ENCODE data around the gene SMG7.
A peak's percentile ranks its signal among the peaks of the same experiment; 100 is the strongest.

The SMG7 gene

GRCh38 chr1:183471743-183472487 is 384 bp upstream of the SMG7 start (continued):
- peak; percentile 100 for TF ChIP-seq ZSCAN23 (tag by site-specific recombination; IDR thresholded peaks at IDR 0.05)
- no peak for TF ChIP-seq ZNF571 (tag by site-specific recombination; IDR thresholded peaks at IDR 0.05)
- TF ChIP-seq YY2 (tag by site-specific recombination; IDR thresholded peaks at IDR 0.05), result peak; percentile 97
- TF ChIP-seq SCRT2 (tag by site-specific recombination; IDR thresholded peaks at IDR 0.05), result peak; percentile 58; the same call in 1 of the 2 replicates
- peak; percentile 84; the same call in 1 of the 2 replicates for TF ChIP-seq ZNF169 (tag by site-specific recombination; IDR thresholded peaks at IDR 0.05)
- TF ChIP-seq PRDM2 (tag by site-specific recombination; IDR thresholded peaks at IDR 0.05; ENCODE audit: borderline replicate concordance), result no peak
- TF ChIP-seq MZF1 (tag by site-specific recombination; IDR thresholded peaks at IDR 0.05; ENCODE audit: borderline replicate concordance), result peak; percentile 87
- TF ChIP-seq HIC1 (tag by site-specific recombination; IDR thresholded peaks at IDR 0.05), result no peak
- no peak for TF ChIP-seq ZNF626 (tag by site-specific recombination; IDR thresholded peaks at IDR 0.05)
- peak; percentile 71; the same call in 1 of the 2 replicates for TF ChIP-seq ZBTB6 (tag by site-specific recombination; IDR thresholded peaks at IDR 0.05)
- TF ChIP-seq ZNF202 (tag by site-specific recombination; IDR thresholded peaks at IDR 0.05; ENCODE audit: borderline replicate concordance), result no peak
- peak; percentile 99 for TF ChIP-seq ZSCAN18 (tag by site-specific recombination; IDR thresholded peaks at IDR 0.05)
- peak; percentile 91 for TF ChIP-seq ZNF302 (tag by site-specific recombination; IDR thresholded peaks at IDR 0.05; ENCODE audit: low read depth)
- peak; percentile 99 for TF ChIP-seq ZNF366 (tag by site-specific recombination; conservative IDR thresholded peaks at IDR 0.05)
- peak; percentile 67 for TF ChIP-seq ZBTB44 (tag by site-specific recombination; IDR thresholded peaks at IDR 0.05)
- peak; percentile 97 for TF ChIP-seq IKZF3 (tag by site-specific recombination; IDR thresholded peaks at IDR 0.05)
- peak; percentile 53 for TF ChIP-seq ZNF510 (tag by site-specific recombination; IDR thresholded peaks at IDR 0.05; ENCODE audit: insufficient replicate concordance)
- TF ChIP-seq OVOL3 (tag by site-specific recombination; IDR thresholded peaks at IDR 0.05), result peak; percentile 96
- no peak for TF ChIP-seq ZNF112 (tag by site-specific recombination; IDR thresholded peaks at IDR 0.05)
- peak; percentile 87; the same call in 1 of the 2 replicates for TF ChIP-seq ZNF624 (tag by site-specific recombination; IDR thresholded peaks at IDR 0.05)
- TF ChIP-seq ZNF549 (tag by site-specific recombination; IDR thresholded peaks at IDR 0.05), result no peak
- TF ChIP-seq ZNF223 (tag by site-specific recombination; IDR thresholded peaks at IDR 0.05), result no peak
- TF ChIP-seq ZNF18 (tag by site-specific recombination; IDR thresholded peaks at IDR 0.05), result peak; percentile 82
- no peak for TF ChIP-seq ZNF426 (tag by site-specific recombination; IDR thresholded peaks at IDR 0.05)

All from HEK293 (cell line).